Jurkat, Clone E6-1 (cell line): ENCODE results near the gene RASD1. TPM values are rescaled to one million over a fixed set of nuclear protein-coding genes. Genes with fewer than 3 reads are reported as not detected.
A peak's percentile ranks its signal among the peaks of the same experiment; 100 is the strongest.

Experiments
- DNase-seq: peaks from one replicate; pipeline ENCODE4 v3.0.0-alpha.2; 2011; ENCODE audit warnings: low read depth, low spot score
- H3K4me3 ChIP-seq: 2 replicates; pipeline ENCODE4 v1.5.1; 2011; ENCODE audit warnings: mild to moderate bottlenecking, low read length, control low read depth, moderate library complexity
- polyA plus RNA-seq: library from polyadenylated mRNA; unstranded; fragments of >200 nt; gene quantifications from one replicate; pipeline ENCODE4 v1.2.1, GENCODE V29; 2012; ENCODE audit warnings: missing spikeins; ENCODE audit not compliant: insufficient read length, insufficient read depth

RASD1 gene, protein sequence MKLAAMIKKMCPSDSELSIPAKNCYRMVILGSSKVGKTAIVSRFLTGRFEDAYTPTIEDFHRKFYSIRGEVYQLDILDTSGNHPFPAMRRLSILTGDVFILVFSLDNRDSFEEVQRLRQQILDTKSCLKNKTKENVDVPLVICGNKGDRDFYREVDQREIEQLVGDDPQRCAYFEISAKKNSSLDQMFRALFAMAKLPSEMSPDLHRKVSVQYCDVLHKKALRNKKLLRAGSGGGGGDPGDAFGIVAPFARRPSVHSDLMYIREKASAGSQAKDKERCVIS
- not detected for polyA plus RNA-seq

DNA sequence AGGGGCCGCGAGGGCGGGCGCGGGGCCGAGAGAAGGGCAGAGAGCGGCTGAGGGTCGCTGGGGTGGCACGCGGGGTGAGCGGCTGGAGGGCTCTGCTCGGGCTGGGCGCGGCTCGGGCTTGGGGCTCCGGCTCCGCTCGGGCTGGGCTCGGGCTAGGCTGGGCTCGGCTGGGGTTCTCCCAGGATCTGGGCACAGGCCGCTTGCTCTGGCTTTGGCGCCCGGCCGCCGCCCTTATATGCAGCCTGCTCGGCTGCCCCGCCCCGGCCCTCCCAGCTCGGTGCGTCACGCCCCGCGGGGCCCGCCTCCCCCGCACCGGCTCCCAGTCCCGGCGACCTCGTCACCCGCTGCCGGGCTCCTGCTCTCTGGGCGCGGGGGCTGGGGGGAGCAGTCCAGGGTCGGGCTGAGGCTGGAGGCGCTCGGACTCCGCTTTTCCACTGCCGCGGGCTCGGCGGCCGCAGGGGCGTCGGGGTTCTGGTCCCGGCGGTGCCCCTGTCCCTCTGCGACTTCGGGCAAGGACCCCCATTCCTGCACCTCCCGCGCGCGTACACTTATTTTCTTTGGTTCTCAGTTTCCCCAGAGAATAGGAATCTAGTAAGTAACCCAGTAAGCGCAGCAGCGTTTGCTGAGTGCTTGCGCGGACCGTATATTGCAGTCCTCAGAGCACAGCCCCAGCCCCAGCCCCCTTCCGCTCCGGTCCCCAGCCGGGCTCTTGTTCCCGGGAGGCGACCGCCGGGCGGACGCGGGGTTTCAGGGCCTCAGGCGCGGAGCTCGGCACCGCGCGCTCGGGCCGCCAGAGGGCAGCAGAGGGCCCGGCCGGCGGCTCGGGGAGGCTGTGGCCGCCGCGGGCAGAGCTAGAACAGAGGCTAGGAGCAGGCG is at the start of gene RASD1:
TSS of gene RASD1 (minus strand) at position 207 of the 876 bp plus-strand sequence. CDS start 214 bp downstream, outside the sequence.
- peak; percentile 42 for DNase-seq
- H3K4me3 ChIP-seq = peak within 1 kb of the TSS; percentile 62

DNA sequence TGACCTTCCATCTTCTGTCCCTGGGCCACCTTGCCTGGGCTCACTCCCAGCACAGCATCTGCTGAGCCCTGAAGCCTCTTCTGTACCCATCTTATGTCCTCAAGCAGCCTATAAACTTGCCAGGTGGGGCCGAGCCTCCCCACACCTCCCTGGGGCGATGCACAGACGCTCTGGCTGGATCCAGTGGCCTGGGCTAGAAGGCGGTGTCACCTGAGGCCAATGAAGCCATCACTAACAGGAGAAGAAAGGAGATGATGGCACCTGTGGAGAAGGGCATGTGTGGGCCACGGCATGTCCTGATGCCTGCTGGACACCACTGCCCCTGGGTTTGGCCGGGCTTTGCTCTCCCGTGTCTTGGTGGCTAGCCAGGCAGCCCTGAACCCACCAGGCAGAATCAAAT is 49.8 kb upstream of the RASD1 start:
- no peak overlapping the region for H3K4me3 ChIP-seq
- no peak for DNase-seq

- DNase-seq = no peak
- H3K4me3 ChIP-seq = no peak overlapping the region
Measured at GRCh38 chr17:17545031-17545820, 49.0 kb upstream of the RASD1 start.

GRCh38 chr17:17542906-17543635 is 46.9 kb upstream of the RASD1 start:
- H3K4me3 ChIP-seq = no peak overlapping the region
- no peak for DNase-seq

- no peak for DNase-seq
- no peak overlapping the region for H3K4me3 ChIP-seq
Measured at GRCh38 chr17:17541640-17542001, 45.4 kb upstream of the RASD1 start.

DNA sequence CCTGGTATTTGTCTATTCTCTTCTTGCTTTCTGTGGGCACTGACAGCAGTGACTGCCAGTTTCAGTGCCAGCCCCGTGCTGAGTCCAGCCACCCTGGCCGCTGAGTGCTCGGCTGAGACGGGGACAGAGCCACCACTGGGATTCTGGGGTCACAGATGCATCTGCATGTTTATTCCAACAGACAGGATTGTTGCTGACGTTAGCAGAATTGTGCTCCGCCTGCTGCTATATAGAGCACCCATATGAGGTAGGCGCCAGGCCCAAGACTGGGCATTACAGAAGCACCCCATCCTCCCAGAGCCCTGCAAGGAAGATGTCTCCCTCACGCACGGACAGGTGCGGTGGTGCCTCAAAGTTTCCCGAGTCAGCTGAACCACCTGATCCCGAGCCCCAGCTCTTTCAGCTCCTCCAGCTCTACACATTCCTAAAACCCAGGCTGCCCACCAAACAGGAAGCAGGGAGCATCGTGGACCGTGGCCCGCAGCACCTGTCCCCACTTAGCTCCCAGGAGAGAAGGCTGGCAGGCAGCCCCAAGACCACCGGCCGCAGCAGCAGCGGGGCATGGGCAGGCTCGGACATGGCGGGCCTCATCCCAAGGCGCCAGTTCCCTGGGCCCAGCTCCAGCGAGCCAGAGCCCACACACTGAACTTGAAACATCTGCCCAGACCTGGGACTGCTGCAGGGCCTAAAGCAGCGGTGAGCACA is 44.9 kb upstream of the RASD1 start:
- DNase-seq = no peak
- no peak overlapping the region for H3K4me3 ChIP-seq

GRCh38 chr17:17540278-17540906 is 44.2 kb upstream of the RASD1 start:
- DNase-seq = no peak
- no peak overlapping the region for H3K4me3 ChIP-seq

DNA sequence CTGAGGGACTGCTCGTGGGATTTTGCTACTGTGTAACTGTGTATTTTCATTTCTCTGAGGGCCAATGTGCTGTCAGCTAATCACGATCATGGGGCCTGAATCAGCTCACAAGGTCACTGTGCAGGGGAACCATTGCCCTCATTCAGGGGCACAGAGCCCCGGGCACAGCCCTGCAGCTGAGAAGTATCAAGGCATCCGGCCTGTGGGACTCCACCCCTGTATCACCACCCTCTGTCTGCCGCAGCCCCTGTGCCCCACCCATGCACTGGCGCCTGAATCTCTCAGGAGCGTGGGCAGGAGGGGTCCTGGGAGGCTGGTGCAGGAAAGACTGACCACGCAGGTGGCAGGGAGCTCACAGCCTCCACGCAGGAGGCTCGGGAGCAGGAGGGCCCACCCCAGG is 43.4 kb upstream of the RASD1 start:
- DNase-seq = no peak
- H3K4me3 ChIP-seq = no peak overlapping the region

DNA sequence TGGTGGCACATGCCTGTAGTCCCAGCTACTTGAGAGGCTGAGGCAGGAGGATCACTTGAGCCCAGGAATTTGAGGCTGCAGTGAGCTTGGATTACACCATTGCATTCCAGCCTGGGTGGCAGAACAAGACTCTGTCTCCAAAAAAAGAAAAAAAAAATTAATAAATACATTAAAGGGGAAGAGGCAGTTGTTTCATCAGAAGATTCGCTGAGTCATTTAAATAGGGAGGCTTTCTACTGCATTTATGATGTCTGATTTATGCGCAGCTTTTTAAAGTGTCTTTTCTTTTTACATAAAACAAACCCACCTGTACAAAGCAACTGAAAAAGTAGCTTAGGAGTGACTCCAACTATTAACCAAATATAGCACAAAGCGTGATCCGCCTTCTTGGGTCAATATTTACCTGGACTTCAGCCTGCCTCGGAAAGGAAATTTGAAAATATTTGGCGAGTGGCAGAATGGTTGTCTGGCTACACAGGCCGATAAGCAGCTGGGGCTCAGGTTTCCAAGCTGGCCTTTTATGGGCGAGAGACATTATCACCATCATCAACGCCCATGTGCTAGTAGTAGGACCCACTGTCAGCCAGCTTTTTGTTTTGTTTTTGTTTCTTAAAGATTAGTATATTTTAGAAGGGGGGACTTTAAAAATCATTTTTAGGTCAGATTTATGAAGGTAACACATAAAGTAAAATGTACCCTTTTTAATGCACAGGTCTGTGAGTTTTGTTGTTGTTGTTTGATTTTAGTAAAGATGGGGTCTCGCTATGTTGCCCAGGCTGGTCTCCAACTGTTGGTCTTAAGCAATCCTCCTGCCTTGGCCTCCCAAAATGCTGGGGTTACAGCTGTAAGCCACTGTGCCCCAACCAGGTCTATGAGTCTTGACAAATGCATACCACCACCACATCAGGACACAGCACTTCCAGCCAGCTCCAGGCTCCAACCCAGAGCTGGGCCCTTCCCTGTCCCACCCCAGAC is 42.5 kb upstream of the RASD1 start:
- no peak for DNase-seq
- no peak overlapping the region for H3K4me3 ChIP-seq

DNA sequence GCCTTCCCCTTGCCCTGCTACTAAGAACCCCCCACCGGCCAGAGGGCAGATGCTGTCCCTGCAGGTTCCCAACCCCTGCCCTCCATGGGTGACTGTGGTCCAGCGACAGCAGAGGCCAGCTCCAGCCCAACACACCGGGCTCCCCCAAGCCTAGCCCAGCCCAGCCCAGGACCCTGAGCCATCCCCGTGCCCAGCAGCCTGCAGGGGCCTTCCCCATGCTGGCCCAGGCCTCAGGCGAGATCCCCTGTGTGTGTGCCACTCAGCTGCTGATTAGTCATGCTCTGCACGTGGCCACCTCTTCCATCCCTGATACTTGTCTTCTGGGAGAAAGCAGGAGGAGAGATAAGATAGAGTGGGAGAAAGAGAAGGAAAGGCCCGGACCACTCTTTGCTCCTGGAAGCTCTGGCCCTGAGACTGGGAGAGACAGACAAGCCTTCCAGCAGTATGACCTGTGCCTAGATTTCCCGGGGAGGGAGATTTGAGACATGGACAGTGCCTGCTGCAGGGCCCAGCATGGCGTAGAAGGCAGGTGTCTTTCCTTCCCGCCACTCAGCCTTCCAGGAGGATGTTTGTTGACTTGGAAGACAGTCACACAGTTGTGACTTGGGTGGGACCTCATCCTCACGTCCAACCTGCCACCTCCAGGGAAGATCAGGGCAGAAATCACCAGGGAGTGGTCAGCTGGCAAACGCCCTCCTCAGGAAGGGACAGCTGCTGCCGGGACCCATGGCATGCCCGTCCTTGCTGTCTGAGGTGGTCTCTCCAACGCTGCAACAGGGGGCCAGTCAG is 41.3 kb upstream of the RASD1 start:
- no peak for DNase-seq
- H3K4me3 ChIP-seq = no peak overlapping the region

DNA sequence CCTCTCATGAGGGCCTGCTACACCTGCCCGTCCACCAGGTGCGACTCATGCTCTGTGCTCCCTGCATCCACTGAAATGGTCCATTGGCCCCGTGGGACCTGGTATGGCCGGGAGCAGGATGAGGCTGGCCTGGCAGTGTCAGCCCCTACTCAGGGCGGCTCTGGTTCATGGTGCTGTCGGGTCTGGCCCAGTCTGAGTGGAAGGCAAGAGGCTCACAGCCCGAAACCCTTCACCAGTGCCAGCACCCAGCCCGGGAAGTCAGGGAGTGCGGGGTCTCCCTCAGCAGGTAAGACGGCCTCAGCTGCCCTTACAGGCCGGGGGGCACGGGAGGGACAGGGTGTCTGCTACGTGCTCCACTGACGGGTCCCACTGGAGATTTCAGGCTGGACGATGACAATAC is 40.5 kb upstream of the RASD1 start:
- no peak overlapping the region for H3K4me3 ChIP-seq
- no peak for DNase-seq

DNA sequence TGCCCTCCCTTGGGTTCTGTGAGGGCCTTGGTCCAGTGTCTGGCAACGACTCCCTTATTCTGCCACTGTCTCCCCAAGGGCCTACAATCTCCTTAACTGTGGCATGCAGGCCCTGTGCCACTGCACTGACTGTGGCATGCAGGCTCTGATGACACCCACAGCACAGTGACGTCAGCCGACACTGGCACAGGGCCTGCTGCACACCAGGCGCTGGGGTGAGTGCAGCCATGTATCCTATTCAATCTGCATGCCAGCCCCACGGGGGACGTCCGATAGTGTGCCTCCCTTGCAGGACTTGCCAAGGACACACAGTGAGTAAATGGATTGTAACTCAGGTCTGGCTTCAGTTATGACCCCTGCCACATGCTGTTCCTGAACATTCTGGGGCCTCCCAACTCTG is 39.8 kb upstream of the RASD1 start:
- no peak for DNase-seq
- H3K4me3 ChIP-seq = no peak overlapping the region

DNA sequence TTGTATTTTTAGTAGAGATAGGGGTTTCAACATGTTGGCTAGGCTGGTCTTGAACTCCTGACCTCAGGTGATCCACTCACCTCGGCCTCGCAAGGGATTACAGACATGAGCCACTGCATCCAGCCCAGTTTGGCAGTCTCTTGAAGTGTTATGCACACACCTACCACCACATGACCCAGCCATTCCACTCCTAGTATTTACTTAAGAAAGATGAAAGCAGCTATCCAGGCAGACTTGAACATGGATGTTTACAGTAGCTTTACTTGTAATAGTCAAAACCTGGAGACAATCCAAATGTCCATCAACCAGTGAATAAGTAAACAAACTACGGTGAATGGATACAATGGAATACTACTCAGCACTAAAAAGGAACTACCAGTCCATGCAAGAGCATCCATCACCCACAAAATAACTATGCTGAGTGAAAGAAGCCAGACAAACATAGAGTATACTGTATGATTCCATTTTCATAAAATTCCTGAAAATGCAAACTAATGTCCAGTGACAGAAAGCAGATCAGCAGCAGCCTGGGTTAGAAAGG is 37.8 kb upstream of the RASD1 start:
- H3K4me3 ChIP-seq = no peak overlapping the region
- DNase-seq = no peak

- H3K4me3 ChIP-seq = no peak overlapping the region
- DNase-seq = no peak
Measured at GRCh38 chr17:17532991-17533390, 36.8 kb upstream of the RASD1 start.

DNA sequence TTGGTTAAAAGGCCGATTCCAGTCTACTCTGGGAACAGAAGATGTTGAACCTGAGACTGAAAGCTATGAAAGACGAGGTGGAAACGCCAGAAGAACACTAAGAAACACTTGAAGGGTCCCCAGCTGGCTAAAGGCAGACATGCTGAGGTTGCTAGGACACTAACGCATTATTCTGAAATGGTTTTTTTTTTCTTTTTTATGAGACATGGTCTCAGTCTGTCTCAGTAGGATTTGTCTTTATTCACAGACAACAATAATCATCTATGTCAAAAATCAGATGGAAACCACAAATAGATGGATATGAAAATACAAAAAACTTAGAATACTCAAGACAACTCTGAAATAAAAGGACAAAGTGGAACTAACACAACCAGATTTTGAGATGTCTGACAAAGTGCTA is 35.0 kb upstream of the RASD1 start:
- H3K4me3 ChIP-seq = no peak overlapping the region
- no peak for DNase-seq
